Measurements from ENCODE around the gene SEC23A. TPM values are rescaled to one million over a fixed set of nuclear protein-coding genes. Genes with fewer than 3 reads are reported as not detected.
A peak's percentile ranks its signal among the peaks of the same experiment; 100 is the strongest.

Gene SEC23A
- total and polyA plus RNA-seq, 2 donors (not counting 3 experiments of a cell fraction or from before 2014, with no cell fraction given): 78.3 to 155 TPM

GRCh38 chr14:38989922-38990546 is 113.0 kb downstream of the SEC23A start:
- H3K9me3 ChIP-seq (replicated peaks; ENCODE audit: control insufficient read depth, insufficient read depth, low read length): no peaks in the 10 kb centered on the region
- H3K9ac ChIP-seq (replicated peaks; ENCODE audit: extremely low read depth, insufficient read depth, low read length): no peak overlapping the region
- H3K36me3 ChIP-seq (ENCODE audit: control insufficient read depth in 2 of 2, extremely low read depth in 1 of 2, insufficient read depth in 2 of 2, low read length in 2 of 2): no peaks in the 10 kb centered on the region
- no peaks in the 10 kb centered on the region for H3K79me2 ChIP-seq (ENCODE audit: control insufficient read depth, insufficient read depth, low read length)
- intact Hi-C loops (cut with micrococcal nuclease) (loop anchor here (10.0 kb wide), 1 partner anchor 585 kb away; no protein-coding TSS in a partner anchor), dilution Hi-C loops (cut with MboI; ENCODE audit: extremely low pct_ligation_motif_present, low sequenced_read_pairs) (no loop called here)
- no TSS peak for BruUV-seq (replicated peaks)
- ChIA-PET POLR2A (no interaction called here), CTCF (interaction anchor here (1.3 to 1.9 kb wide), 3 partner anchors 7 to 122 kb away, joined by 3 to 7 read pairs (median 3); no protein-coding TSS in a partner anchor)
- no peaks in the 10 kb centered on the region for H3K27me3 ChIP-seq (ENCODE audit: control insufficient read depth in 2 of 2, insufficient read depth in 2 of 2, low read length in 2 of 2)
- FAIRE-seq (no peak), DNase-seq (ENCODE audit: low read depth, low spot score) (peak; percentile 15)
- peaks cover 38% of the 10 kb centered on the region for H3K4me1 ChIP-seq (ENCODE audit: control insufficient read depth, extremely low read depth, insufficient read depth, low read length)
- no peak overlapping the region for H3K27ac ChIP-seq (ENCODE audit: insufficient read depth, low read depth, low read length)
- H3K4me3 ChIP-seq (replicated peaks in 1 of 3; ENCODE audit: insufficient read depth in 1 of 3, low read depth in 1 of 3, low read length in 3 of 3): no peak overlapping the region
- TF ChIP-seq EZH2 (IDR thresholded peaks at IDR 0.05; ENCODE audit: borderline replicate concordance, low read depth, low read length, severe bottlenecking) (no peak), FOS (IDR thresholded peaks at IDR 0.05; ENCODE audit: borderline replicate concordance, insufficient read depth, low read length) (no peak), JUN (IDR thresholded peaks at IDR 0.05; ENCODE audit: borderline replicate concordance, insufficient read depth, insufficient read length, low read depth) (no peak), MYC (IDR thresholded peaks at IDR 0.05; ENCODE audit: low read depth, low read length) (no peak), CTCF (IDR thresholded peaks at IDR 0.05; ENCODE audit: extremely low read depth in 1 of 2, insufficient read depth in 1 of 2, low read depth in 1 of 2, low read length in 2 of 2) (no peak), POLR2AphosphoS5 (IDR thresholded peaks at IDR 0.05; ENCODE audit: insufficient read depth, low read depth, low read length) (no peak), MAX (IDR thresholded peaks at IDR 0.05; ENCODE audit: insufficient read depth, insufficient read length) (no peak), GATA2 (IDR thresholded peaks at IDR 0.05; ENCODE audit: insufficient read depth, insufficient read length, low read depth, low read length) (no peak), POLR2A (IDR thresholded peaks at IDR 0.05; ENCODE audit: low read depth, low read length) (no peak)
- H3K4me2 ChIP-seq (ENCODE audit: insufficient read depth, low read length): no peak overlapping the region
- no peaks in the 10 kb centered on the region for H3K9me1 ChIP-seq (replicated peaks; ENCODE audit: control insufficient read depth, extremely low read depth, insufficient read depth, low read length)
- peak overlapping the region; percentile 85 for H2AFZ ChIP-seq (ENCODE audit: low read depth, low read length)
- no peaks in the 10 kb centered on the region for H4K20me1 ChIP-seq (replicated peaks; ENCODE audit: control insufficient read depth, extremely low read depth, insufficient read depth, low read length)
